Gastroesophageal sphincter (tissue), 3 donors: ENCODE results near the gene TENT5A.

Experiments used
- CTCF ChIP-seq, 4 experiments: fragments of 200-600 bp in 2 of 4; fragments of 450-650 bp in 2 of 4; sonication (generic) in 1 of 4; IDR thresholded peaks; one replicate each; pipeline ENCODE4 v1.5.1; 2017 to 2019; ENCODE audit warnings: antibody characterized with exemption in 4 of 4, mild to moderate bottlenecking in 2 of 4, moderate library complexity in 2 of 4
- POLR2A ChIP-seq, 2 donors: fragments of 450-650 bp; IDR thresholded peaks; one replicate each; pipeline ENCODE4 v1.6.1; 2017; ENCODE audit warnings: antibody characterized with exemption in 2 of 2, mild to moderate bottlenecking in 2 of 2, moderate library complexity in 1 of 2
- POLR2AphosphoS5 ChIP-seq: sonication (generic); formaldehyde crosslinking; IDR thresholded peaks from one replicate; pipeline ENCODE4 v1.6.1; 2017; ENCODE audit warnings: antibody characterized with exemption

DNA sequence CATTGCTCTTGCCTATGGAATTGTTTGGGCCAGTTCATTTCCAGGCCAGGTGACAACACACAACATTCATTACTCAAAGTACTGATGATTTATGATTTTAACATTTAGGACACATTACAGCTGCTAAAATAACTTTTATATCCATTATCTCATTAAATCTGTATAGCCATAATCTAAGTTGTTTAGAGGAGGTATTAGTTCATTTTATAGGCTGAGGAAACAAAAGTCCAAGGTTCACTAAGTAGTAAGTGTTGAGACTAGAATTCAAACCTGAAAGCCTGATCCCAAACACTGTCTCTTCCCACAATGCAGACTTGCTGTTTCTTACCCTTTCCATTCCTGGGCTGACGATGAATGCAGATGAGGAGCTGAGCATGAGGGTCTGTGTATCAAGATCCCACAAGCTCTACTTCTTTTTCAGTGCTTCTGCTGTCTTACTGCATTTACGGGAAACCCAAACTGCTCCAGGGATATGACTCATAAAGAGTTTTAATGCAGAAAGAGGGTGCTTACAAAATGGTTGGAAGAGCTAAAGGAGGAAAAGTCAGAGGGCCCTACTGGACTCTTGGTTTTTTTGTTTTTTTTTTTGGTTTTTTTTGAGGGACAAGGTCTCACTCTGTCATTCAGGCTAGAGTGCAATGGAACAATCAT lies 17.9 kb downstream of the TENT5A start:
- TF ChIP-seq POLR2A (IDR thresholded peaks at IDR 0.05) (no peak), CTCF (IDR thresholded peaks at IDR 0.05) (no peak), POLR2AphosphoS5 (no peak)
